Activated naive CD4-positive, alpha-beta T cell treated with anti-CD3 and anti-CD28 coated beads for 36 hours (primary cell): ENCODE measurements around the gene SNPH. TPM values are rescaled to one million over a fixed set of nuclear protein-coding genes. Genes with fewer than 3 reads are reported as not detected.

Source experiments
- CTCF ChIA-PET: fragments of 350-600 bp; sonication (Branson Sonifier 250); formaldehyde crosslinking; loops from one replicate; lab custom pipeline; 2021; ENCODE audit warnings: antibody characterized with exemption; lab: Charles Lee
- DNase-seq: peaks from one replicate; pipeline ENCODE4 v3.0.0-alpha.2; 2020
- H3K27ac Mint-ChIP-seq: one replicate; pipeline ENCODE4 v1.8.0; 2021; ENCODE audit warnings: mild to moderate bottlenecking, mixed read lengths
- H3K27me3 Mint-ChIP-seq: one replicate; pipeline ENCODE4 v1.8.0; 2021; ENCODE audit warnings: low read depth, mixed read lengths
- H3K36me3 Mint-ChIP-seq: one replicate; pipeline ENCODE4 v1.8.0; 2021; ENCODE audit warnings: low read depth, mixed read lengths
- H3K4me1 Mint-ChIP-seq: one replicate; pipeline ENCODE4 v1.8.0; 2021; ENCODE audit warnings: low read depth, mixed read lengths
- H3K4me3 Mint-ChIP-seq: one replicate; pipeline ENCODE4 v1.8.0; 2021; ENCODE audit warnings: mild to moderate bottlenecking, moderate library complexity, mixed read lengths
- H3K9me3 Mint-ChIP-seq: one replicate; pipeline ENCODE4 v1.8.0; 2021; ENCODE audit warnings: mixed read lengths
- intact Hi-C: fragments of 100-400 bp; cut with micrococcal nuclease; formaldehyde crosslinking; loops from one replicate; pipeline ENCODE4 v1.15.1; 2023
- total RNA-seq, 2 experiments: library from RNA; stranded (reverse); gene quantifications; one replicate each; pipeline ENCODE4 v1.2.3, GENCODE V29; 2021

SNPH gene
- total RNA-seq, 2 experiments from 2014 or later, result 6.7 to 7.3 TPM

DNA sequence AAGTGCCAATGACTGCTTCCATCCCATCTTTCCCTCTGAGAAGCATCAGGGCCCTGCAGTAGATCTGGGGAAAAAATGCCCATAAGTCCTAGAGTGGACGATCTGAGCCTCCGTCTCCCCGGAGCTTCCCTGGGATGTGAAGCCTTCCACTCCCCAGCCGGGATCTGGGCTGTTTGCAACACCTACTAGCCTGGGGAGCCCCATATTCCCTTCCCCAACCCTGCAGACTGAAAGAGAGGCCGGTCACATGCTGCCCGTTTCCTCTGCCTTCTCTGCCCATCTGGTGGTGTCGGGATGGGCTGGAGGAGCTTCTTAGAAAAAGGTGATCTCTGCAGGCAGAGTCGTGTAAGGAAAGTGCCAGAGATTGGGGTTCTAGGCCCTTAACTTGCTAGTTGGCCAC lies 1.1 kb downstream of the SNPH start:
- H3K4me3 Mint-ChIP-seq, result peak overlapping the region; percentile 90
- H3K36me3 Mint-ChIP-seq, result no peaks in the 10 kb centered on the region
- H3K9me3 Mint-ChIP-seq, result peaks cover 2% of the 10 kb centered on the region
- H3K27me3 Mint-ChIP-seq, result no peaks in the 10 kb centered on the region
- CTCF ChIA-PET, result interaction anchor here (0.9 to 2.4 kb wide), 4 partner anchors 13 to 42 kb away, joined by 3 to 6 read pairs (median 4); partner anchors contain the start of gene RAD21L1
- intact Hi-C loops, result loop anchor here (2.0 to 5.0 kb wide), 4 partner anchors 24 to 425 kb away; partner anchors contain the start of gene RAD21L1
- peaks cover 60% of the 10 kb centered on the region for H3K4me1 Mint-ChIP-seq
- peak overlapping the region; percentile 76 for H3K27ac Mint-ChIP-seq
- no peak for DNase-seq

DNA sequence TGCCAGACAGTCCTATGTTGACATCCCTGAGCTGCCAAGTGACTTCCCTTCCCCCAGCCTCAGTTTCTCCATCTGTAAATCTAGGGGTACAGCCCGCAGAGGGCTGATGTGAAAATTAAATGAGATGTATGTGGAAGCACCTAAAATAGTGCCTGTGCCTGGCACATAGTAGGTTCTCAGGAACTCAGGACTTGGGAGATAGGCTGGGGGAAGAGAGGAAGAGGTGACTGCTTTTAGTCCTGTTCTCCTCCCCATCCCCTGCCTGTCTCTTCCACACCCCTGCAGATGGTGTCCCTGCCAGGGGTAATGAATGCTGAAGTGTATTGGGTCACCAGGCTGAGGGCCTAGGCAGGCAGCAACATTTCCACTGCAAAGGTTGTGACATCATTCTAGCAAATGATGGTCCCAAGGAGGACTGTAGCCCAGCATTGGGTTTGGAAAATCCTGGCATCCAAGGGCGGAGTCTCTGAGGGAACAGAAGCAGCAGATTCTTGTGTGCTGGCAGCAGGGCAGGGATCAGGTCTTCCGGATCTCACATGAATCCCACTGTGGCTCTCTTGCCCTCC lies 1.8 kb downstream of the SNPH start:
- Mint-ChIP-seq H3K9me3 (no peaks in the 10 kb centered on the region), H3K4me3 (no peak overlapping the region), H3K36me3 (no peaks in the 10 kb centered on the region), H3K27me3 (no peaks in the 10 kb centered on the region), H3K27ac (no peak overlapping the region), H3K4me1 (peaks cover 64% of the 10 kb centered on the region)
- intact Hi-C loops, result loop anchor here (2.0 to 5.0 kb wide), 4 partner anchors 23 to 426 kb away; partner anchors contain the start of gene RAD21L1
- CTCF ChIA-PET, result interaction anchor here (1.1 to 2.3 kb wide), 2 partner anchors 13 to 42 kb away, joined by 3 to 6 read pairs; partner anchors contain the start of gene RAD21L1
- DNase-seq, result no peak

DNA sequence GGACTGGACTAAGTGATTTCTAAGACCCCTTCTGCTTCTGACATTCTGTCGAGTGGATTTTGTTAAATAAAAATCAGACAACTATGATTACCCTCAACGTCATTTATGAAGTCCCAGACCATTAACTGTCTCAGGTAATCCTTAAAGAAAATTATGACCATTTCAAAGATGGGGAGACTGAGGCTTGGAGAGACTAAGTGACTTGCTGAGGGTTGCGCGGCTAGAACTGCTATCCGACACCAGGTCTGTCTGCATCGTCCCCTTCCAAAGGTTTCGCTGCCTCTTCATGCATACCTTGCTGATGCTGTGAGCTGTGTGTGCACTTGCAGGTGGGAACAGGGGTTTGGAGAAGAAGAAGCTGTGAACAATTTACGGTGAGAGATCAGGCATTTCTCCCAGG lies 3.1 kb downstream of the SNPH start:
- peaks cover 63% of the 10 kb centered on the region for H3K4me1 Mint-ChIP-seq
- intact Hi-C loops, result loop anchor here (5.0 kb wide), 1 partner anchor 427 kb away; no protein-coding TSS in a partner anchor
- CTCF ChIA-PET, result interaction anchor here (0.6 to 1.4 kb wide), 2 partner anchors 10 to 12 kb away, joined by 3 to 5 read pairs; no protein-coding TSS in a partner anchor

DNA sequence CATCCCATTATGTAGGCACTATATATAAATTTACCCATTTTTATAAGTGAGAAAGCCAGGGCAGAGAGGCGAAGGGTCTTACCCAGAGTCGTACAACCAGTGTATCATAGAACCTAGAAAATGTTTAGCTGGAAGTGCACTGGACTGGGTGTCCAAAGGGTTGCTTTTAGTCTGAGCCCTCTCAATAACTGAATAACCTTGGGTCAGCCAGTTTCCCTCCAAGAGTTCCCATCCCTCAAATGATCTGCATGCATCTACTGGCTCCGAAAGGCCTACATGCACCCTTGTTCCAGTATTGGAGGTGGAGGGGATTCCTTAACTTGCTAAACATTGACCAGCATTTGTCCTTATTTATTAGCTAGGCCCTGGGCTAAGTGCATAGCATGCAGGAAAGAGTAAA lies 3.8 kb downstream of the SNPH start:
- no peaks in the 10 kb centered on the region for H3K27me3 Mint-ChIP-seq
- H3K27ac Mint-ChIP-seq, result no peak overlapping the region
- no peak overlapping the region for H3K4me3 Mint-ChIP-seq
- H3K9me3 Mint-ChIP-seq, result no peaks in the 10 kb centered on the region
- CTCF ChIA-PET, result interaction anchor here (1.4 kb wide), 1 partner anchor 11 kb away, joined by 5 read pairs; no protein-coding TSS in a partner anchor
- H3K4me1 Mint-ChIP-seq, result peaks cover 58% of the 10 kb centered on the region
- intact Hi-C loops, result loop anchor here (5.0 kb wide), 1 partner anchor 428 kb away; no protein-coding TSS in a partner anchor
- no peaks in the 10 kb centered on the region for H3K36me3 Mint-ChIP-seq
- DNase-seq, result no peak

More for the DNA sequence above, 3.1 kb downstream of the SNPH start:
- Mint-ChIP-seq H3K27me3 (no peaks in the 10 kb centered on the region), H3K27ac (no peak overlapping the region), H3K4me3 (no peak overlapping the region), H3K36me3 (no peaks in the 10 kb centered on the region), H3K9me3 (no peaks in the 10 kb centered on the region)
- DNase-seq, result no peak

DNA sequence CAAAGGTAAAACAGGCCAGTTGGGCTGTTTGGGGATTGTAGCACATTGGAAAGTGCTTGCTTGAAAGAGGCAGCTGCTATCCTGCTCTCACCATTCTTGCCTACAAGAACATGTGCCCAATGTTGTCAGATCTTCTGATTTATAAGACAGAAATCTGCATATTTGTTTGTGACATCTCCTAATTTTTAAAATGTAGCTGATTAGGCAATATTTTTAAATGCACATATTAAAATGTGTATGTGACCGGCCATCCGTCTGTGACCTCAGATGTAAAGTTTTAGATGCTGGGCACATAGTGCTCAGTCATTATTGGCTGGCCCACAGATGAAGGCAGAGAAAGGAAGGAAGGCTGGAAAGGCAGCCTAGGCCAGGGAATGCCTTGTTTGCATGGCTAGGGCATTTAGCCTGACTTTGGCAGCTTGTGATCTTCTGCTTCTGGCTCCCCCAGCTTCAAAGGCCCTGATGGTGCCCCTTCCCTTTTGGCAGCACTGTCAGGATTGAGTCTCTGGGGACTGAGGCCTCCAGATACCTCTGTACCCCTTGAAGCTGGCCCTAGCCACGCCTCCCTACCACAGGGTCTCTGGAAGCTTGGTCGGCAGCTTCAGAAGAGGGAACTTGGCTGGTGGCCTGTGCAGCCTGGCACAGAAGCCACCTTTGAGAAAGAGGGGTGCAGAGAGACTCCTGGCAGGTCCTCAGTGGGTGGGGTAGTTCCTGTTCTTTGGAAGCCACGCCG lies 6.4 kb downstream of the SNPH start:
- no peak overlapping the region for H3K4me3 Mint-ChIP-seq
- no peak overlapping the region for H3K27ac Mint-ChIP-seq
- CTCF ChIA-PET, result interaction anchor here (0.7 to 1.8 kb wide), 2 partner anchors 9 to 26 kb away, joined by 4 to 6 read pairs; no protein-coding TSS in a partner anchor
- H3K36me3 Mint-ChIP-seq, result no peaks in the 10 kb centered on the region
- intact Hi-C loops, result no loop called here
- H3K4me1 Mint-ChIP-seq, result peaks cover 44% of the 10 kb centered on the region
- H3K27me3 Mint-ChIP-seq, result no peaks in the 10 kb centered on the region
- no peak for DNase-seq
- no peaks in the 10 kb centered on the region for H3K9me3 Mint-ChIP-seq

DNA sequence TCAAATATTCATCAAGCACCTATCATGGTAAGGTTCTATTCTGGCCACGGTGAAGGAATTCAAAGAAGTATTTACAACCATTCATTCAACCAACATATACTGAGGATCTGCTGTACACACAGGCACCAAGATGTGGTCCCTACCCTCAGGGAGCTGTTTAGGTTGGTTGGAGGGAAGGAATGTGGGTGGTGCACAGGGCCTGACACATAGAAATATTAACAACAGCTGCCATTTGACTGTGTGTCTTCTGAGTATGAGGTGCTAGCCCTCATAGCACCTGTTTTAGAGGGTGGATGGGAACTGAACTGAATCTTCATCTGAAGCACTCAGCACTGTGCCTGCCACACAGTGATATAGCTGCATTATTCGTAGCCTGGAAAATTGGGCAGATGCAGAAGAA lies 7.3 kb downstream of the SNPH start:
- no peaks in the 10 kb centered on the region for H3K36me3 Mint-ChIP-seq
- no peaks in the 10 kb centered on the region for H3K9me3 Mint-ChIP-seq
- peaks cover 40% of the 10 kb centered on the region for H3K4me1 Mint-ChIP-seq
- H3K27ac Mint-ChIP-seq, result no peak overlapping the region
- DNase-seq, result no peak
- CTCF ChIA-PET, result interaction anchor here (1.8 kb wide), 1 partner anchor 9 kb away, joined by 6 read pairs; no protein-coding TSS in a partner anchor
- no peaks in the 10 kb centered on the region for H3K27me3 Mint-ChIP-seq
- intact Hi-C loops, result no loop called here
- no peak overlapping the region for H3K4me3 Mint-ChIP-seq

DNA sequence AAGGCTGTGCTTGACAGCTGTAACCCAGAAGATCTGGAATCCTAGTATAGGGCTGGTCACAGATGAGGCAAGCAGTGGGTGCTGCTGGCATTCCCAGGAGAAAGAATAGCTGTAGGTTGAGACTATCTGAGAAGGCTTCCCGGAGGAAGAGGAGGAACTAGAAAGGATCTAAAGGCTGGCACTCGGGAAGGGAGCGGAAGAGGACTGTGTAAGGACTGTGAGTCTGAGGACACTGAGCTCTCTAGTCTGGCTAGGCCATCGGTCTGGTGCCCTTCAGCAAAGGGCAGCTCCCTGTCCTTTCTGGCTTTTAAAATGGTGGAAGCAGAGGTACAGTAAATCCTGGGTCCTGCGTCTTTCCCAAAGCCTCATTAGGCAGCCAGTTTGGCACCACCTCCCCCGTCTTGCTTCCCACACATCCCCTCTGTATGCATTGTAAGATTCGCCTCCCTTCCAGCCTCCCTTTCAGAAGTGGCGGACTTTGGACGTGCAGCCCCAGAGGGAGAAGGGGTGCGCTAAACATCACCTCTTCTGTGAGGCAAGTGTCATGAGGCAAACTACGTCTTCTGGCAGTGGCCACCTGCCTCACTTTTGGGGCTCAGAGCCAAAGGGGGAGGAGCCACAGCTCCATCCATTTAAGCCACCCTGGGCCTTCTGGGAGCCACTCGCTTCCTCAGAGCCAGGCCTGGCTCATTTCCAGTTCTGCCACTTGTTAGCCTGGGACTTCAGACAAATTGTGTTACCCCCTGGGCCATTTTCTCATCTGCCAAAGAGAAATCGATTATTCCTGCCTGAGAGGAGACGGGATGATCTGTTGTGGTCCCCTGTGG lies 8.6 kb downstream of the SNPH start:
- Mint-ChIP-seq H3K36me3 (no peaks in the 10 kb centered on the region), H3K27me3 (no peaks in the 10 kb centered on the region), H3K4me1 (peaks cover 39% of the 10 kb centered on the region), H3K9me3 (no peaks in the 10 kb centered on the region), H3K27ac (no peak overlapping the region), H3K4me3 (no peak overlapping the region)
- DNase-seq, result no peak
- CTCF ChIA-PET, result interaction anchor here (1.3 kb wide), 1 partner anchor 47 kb away, joined by 3 read pairs; no protein-coding TSS in a partner anchor
- intact Hi-C loops, result no loop called here

DNA sequence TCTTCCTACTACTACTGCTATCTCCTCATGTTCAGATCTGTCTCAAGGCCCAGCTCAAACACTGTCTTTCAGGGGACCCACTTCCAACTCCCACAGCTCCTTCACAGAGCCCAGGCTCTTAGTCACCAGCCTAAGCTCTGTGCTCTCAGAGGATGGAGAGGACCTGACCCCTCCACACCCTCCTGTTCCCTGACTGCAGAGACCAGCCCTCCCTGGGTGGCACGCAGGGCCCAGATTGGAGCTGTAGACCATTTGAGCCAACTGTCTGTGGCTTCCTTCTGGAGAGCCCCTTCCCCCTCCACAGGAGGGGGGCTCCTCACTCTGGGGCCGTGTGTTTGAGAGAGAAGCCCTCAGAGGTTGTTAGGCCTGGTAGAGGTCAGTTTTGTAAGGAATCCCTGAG lies 9.8 kb downstream of the SNPH start:
- H3K36me3 Mint-ChIP-seq, result no peaks in the 10 kb centered on the region
- no peaks in the 10 kb centered on the region for H3K9me3 Mint-ChIP-seq
- H3K4me1 Mint-ChIP-seq, result peaks cover 44% of the 10 kb centered on the region
- no peaks in the 10 kb centered on the region for H3K27me3 Mint-ChIP-seq
- intact Hi-C loops, result no loop called here
- CTCF ChIA-PET, result interaction anchor here (1.3 kb wide), 1 partner anchor 48 kb away, joined by 3 read pairs; no protein-coding TSS in a partner anchor
- no peak overlapping the region for H3K4me3 Mint-ChIP-seq
- no peak for DNase-seq
- H3K27ac Mint-ChIP-seq, result no peak overlapping the region

DNA sequence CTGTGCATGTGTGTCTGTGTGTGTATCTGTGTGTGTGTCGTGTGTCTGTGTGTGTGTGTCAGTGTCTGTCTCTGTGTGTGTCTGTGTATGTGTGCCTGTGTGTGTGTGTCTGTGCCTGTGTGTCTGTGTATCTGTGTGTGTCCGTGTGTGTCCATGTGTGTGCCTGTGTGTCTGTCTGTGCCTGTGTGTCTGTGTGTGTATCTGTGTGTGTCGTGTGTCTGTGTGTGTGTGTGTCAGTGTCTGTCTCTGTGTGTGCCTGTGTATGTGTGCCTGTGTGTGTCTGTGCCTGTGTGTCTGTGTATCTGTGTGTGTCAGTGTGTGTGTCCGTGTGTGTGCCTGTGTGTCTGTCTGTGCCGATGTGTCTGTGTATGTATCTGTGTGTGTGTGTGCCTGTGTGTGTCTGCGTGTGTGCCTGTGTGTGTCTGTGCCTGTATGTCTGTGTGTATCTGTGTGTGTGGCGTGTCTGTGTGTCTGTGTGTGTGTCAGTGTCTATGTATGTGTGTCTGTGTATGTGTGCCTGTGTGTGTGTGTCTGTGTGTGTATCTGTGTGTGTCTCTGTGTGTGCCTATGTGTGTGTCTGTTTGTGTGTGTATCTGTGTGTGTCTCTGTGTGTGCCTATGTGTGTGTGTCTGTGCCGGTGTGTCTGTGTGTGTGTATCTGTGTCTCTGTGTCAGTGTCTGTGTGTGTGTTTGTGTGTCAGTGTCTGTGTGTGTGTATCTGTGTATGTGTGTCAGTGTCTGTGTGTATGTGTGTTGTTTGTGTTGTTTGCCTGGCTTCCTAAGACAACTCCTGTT lies 11.6 kb downstream of the SNPH start:
- no peak overlapping the region for H3K4me3 Mint-ChIP-seq
- H3K4me1 Mint-ChIP-seq, result peaks cover 40% of the 10 kb centered on the region
- no peak for DNase-seq
- CTCF ChIA-PET, result no interaction called here
- H3K36me3 Mint-ChIP-seq, result no peaks in the 10 kb centered on the region
- H3K27me3 Mint-ChIP-seq, result no peaks in the 10 kb centered on the region
- no peaks in the 10 kb centered on the region for H3K9me3 Mint-ChIP-seq
- no peak overlapping the region for H3K27ac Mint-ChIP-seq
- intact Hi-C loops, result loop anchor here (1.0 kb wide), 1 partner anchor 10 kb away; no protein-coding TSS in a partner anchor

DNA sequence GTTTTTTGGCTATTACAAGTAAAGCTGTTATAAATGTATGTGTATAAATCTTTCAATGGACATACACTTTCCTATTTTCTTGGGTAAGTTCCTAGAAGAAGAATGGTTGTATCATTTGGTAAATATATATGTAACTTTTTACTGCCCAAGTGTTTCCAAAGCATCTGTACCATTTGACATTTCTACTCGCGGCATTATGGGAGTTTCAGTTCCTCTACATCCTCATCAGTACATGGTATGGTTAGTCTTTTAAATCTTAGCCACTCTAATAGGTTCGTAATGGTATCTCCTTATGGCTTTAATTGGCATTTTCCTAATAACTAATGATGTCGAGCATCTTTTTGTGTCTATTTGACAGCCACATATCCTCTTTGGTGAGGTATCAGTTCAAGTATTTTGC lies 12.9 kb downstream of the SNPH start:
- CTCF ChIA-PET, result no interaction called here
- DNase-seq, result no peak
- Mint-ChIP-seq H3K4me3 (no peak overlapping the region), H3K9me3 (no peaks in the 10 kb centered on the region), H3K4me1 (peaks cover 40% of the 10 kb centered on the region), H3K27ac (no peak overlapping the region), H3K36me3 (no peaks in the 10 kb centered on the region), H3K27me3 (no peaks in the 10 kb centered on the region)
- intact Hi-C loops, result loop anchor here (1.0 kb wide), 1 partner anchor 8 kb away; no protein-coding TSS in a partner anchor
